IPS-15b (cell line): ENCODE data around the gene AUTS2.
"Not testable (repeated sequence)": the region's sequence is repeated elsewhere in the genome, so short reads cannot be mapped to it uniquely, and the experiment has no call there.

Source experiments
- H3K27me3 ChIP-seq: one replicate; pipeline ENCODE4 v1.6.1; 2013; ENCODE audit warnings: low read length; ENCODE audit not compliant: control insufficient read depth, insufficient read depth
- H3K36me3 ChIP-seq: one replicate; pipeline ENCODE4 v1.6.1; 2013; ENCODE audit warnings: low read length; ENCODE audit not compliant: control insufficient read depth, insufficient read depth
- H3K4me1 ChIP-seq: one replicate; pipeline ENCODE4 v1.6.1; 2013; ENCODE audit warnings: mild to moderate bottlenecking, low read length; ENCODE audit not compliant: control insufficient read depth, insufficient read depth
- H3K4me3 ChIP-seq: one replicate; pipeline ENCODE4 v1.5.1; 2013; ENCODE audit warnings: low read depth, low read length
- H3K9ac ChIP-seq: one replicate; pipeline ENCODE4 v1.6.1; 2013; ENCODE audit warnings: low read depth, mild to moderate bottlenecking, low read length
- H3K9me3 ChIP-seq: one replicate; pipeline ENCODE4 v1.6.1; 2013; ENCODE audit warnings: mild to moderate bottlenecking, low read length; ENCODE audit not compliant: control insufficient read depth, insufficient read depth

The AUTS2 gene

DNA sequence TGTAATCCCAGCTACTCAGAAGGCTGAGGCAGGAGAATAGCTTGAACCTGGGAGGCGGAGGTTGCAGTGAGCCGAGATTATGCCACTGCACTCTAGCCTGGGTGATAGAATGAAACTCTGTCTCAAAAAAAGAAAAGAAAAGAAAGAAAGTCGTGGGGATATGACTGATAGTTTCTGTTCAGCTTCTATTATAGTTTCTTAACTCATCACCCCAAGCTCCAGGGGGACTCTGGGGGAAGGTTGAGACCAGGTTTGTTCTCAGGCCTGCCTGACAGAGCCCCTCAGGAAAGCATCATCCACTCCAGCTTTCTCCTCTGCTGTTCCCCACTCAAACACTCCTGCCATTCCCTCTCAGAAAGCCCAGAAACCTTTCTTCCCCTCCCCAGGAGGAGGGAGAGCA lies 991.3 kb downstream of the AUTS2 start:
- H3K4me1 ChIP-seq: peaks cover 15% of the 10 kb centered on the region
- no peak overlapping the region for H3K4me3 ChIP-seq
- H3K36me3 ChIP-seq: no peaks in the 10 kb centered on the region
- no peaks in the 10 kb centered on the region for H3K9me3 ChIP-seq
- no peak overlapping the region for H3K9ac ChIP-seq
- H3K27me3 ChIP-seq: no peaks in the 10 kb centered on the region

DNA sequence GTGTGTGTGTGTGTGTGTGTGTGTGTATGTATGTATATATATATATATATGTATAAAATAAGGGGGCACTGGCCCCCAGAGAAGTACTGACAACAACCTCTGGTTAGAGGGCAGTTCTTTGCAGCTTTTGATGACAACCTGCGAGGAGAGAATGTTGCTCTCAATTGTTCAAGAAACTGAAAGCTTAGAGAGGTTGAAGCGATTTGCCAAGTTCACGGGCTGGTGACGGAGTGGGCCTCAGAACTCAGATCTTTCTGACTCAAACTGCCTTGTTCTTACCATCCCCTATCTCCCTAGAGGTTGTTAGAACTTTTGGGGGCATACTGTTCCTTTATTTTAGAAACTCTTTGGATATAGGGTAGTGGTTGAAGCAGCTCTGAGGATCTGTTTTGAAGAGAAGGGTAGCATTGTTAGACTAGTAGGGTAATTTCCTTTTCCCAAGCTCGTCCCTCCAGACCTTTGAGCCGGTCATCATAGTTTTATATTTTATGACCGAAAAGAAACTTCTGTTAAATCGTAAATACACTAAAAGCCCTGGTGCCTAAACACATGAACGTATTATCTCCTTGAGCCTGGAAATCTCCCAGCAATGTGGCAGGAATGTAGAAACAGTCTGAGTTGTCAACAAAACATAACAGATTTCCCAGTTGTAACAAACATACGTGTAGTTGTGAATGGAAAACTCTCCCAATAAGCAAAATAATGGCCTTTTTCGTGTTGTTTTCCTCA lies 992.0 kb downstream of the AUTS2 start:
- Histone ChIP-seq H3K36me3 (no peaks in the 10 kb centered on the region), H3K4me3 (no peak overlapping the region), H3K9me3 (no peaks in the 10 kb centered on the region), H3K4me1 (peaks cover 10% of the 10 kb centered on the region), H3K27me3 (peaks cover 4% of the 10 kb centered on the region), H3K9ac (no peak overlapping the region)

DNA sequence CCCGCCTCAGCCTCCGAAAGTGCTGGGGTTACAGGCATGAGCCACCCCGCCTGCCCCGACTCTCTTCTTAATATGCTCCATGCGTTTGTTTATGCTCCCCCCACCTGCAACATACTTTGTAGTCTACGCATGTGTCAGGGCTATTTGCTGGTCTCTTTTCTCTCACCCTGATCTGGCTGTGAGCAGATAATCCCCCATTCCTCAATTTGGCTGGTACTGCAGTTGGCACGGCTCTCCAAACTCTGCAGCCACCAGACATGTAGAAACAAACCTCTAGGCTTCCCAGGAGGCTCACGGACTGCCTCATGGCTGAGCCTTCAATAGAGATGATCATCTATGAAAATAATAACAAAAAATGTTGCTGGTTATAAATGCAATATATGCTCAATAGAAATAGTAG lies 993.4 kb downstream of the AUTS2 start:
- H3K9ac ChIP-seq: no peak overlapping the region
- H3K27me3 ChIP-seq: peaks cover 12% of the 10 kb centered on the region
- H3K4me1 ChIP-seq: peaks cover 12% of the 10 kb centered on the region
- no peaks in the 10 kb centered on the region for H3K9me3 ChIP-seq
- H3K36me3 ChIP-seq: no peaks in the 10 kb centered on the region
- no peak overlapping the region for H3K4me3 ChIP-seq

DNA sequence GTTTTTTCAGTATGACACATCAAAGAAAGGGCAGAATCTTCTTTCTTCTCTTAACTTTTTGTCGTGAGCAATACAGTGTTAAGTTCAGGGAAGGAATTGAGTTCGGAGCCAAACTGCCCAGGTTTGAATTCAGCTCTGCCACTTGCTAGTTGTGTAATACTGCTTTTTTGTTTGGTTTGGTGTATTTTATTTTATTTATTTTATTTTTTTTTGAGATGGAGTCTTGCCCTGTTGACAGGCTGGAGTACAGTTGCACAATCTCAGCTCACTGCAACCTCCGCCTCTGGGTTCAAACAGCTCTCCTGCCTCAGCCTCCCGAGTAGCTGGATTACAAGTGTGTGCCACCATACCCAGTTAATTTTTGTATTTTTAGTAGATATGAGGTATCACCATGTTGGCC lies 993.9 kb downstream of the AUTS2 start:
- no peak overlapping the region for H3K9ac ChIP-seq
- H3K4me1 ChIP-seq: peaks cover 17% of the 10 kb centered on the region
- H3K4me3 ChIP-seq: no peak overlapping the region
- H3K9me3 ChIP-seq: no peaks in the 10 kb centered on the region
- H3K27me3 ChIP-seq: peaks cover 17% of the 10 kb centered on the region
- H3K36me3 ChIP-seq: no peaks in the 10 kb centered on the region

DNA sequence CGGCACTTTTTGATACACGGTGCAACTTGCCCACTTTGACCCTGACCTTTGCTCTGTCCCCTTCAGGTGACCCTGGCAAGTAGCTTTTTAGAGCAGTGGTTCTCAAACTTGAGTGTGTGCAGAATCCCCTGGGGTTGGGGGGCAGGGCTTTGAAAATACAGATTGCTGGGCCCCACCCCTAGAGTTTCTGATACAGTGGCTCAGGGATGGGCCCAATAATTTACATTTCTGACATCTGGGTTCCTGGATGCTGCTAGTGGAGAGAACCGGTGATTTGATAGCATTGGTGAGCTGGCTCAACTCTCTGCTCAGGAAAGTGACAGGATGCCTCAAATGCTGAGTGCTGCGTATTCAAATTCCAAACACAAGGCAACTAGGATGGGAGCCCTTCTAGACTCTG lies 995.9 kb downstream of the AUTS2 start:
- no peak overlapping the region for H3K9ac ChIP-seq
- no peaks in the 10 kb centered on the region for H3K36me3 ChIP-seq
- no peaks in the 10 kb centered on the region for H3K9me3 ChIP-seq
- H3K27me3 ChIP-seq: peaks cover 37% of the 10 kb centered on the region
- peaks cover 14% of the 10 kb centered on the region for H3K4me1 ChIP-seq
- no peak overlapping the region for H3K4me3 ChIP-seq

DNA sequence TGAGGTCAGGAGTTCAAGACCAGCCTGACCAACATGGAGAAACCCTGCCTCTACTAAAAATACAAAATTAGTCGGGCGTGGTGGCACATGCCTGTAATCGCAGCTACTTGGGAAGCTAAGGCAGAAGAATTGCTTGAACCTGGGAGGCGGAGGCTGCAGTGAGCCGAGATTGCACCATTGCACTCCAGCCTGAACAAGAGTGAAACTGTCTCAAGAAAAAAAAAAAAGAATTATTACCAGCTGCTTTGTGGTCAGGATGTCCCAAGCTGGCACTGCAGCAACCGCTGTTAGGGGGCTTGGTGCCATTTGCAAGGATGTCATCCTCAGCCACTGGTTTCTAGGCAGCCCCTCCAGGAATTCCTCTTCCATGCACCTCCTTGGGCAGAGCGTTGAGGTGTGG lies 996.6 kb downstream of the AUTS2 start:
- peaks cover 19% of the 10 kb centered on the region for H3K4me1 ChIP-seq
- H3K4me3 ChIP-seq, H3K9ac ChIP-seq, H3K9me3 ChIP-seq, H3K36me3 ChIP-seq: not testable (repeated sequence)
- peaks cover 42% of the 10 kb centered on the region for H3K27me3 ChIP-seq

DNA sequence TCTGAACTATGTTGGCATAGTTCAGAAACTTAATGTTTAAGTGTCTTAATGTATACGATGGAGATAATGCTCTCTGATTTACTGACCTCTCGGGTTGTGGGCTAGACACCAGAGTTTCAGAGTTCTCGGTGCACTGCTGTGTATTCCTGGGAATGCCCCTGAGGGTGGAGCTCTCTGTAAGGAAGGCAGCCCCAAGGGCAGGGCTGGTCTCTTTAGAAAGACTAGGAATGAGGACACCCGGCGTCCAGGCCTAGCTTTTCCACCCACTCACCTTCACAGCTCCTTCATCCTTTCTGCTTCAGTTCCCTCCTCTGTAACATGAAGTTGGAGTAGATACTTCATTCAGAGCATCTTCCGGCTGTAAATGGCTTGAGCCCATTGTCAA lies 997.1 kb downstream of the AUTS2 start:
- Histone ChIP-seq H3K4me1 (peaks cover 19% of the 10 kb centered on the region), H3K4me3 (peak overlapping the region; percentile 52), H3K27me3 (peaks cover 42% of the 10 kb centered on the region), H3K36me3 (no peaks in the 10 kb centered on the region), H3K9me3 (no peaks in the 10 kb centered on the region), H3K9ac (no peak overlapping the region)

DNA sequence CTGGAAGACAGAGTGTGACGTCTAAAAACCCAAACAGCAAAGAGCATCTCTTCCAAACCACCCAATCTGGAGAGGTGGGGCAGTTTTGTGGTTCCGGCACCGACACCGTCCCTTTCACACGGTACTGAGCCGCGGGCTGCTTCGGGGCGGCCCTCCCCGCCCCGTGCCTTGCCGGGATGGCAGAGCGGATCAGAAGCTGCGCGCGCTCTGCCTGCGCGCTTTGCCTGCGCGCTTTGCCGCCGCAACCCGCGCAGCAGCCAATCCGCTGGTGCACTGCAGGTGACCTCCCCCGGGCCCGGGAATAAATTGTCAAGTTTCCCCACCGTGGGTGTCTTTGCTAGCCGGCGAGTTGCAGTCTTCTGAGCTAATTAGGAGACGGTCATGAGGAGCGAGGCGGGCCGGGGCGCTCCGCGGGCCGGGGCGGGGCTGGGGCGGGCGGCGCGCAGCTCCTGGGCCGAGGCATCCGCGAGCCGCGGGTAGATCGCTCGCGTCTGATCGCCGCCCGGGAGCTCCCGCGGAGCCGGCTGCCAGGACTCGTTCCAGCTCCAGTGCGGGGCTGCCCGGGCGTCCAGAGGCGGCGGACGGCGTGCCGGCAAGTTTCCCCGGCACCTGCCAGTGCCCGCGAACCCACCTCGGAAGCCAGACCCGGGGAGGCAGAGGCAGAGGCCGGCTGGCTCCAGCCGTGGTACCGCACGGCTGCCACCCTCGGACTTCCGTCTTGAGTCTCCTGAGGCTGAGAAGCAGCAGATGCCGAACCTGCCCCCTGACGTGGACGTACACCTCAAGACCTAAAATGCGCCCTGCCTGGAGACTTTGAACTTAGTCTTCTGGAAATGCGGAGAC lies 997.7 kb downstream of the AUTS2 start:
- H3K9me3 ChIP-seq: no peaks in the 10 kb centered on the region
- no peak overlapping the region for H3K9ac ChIP-seq
- peaks cover 19% of the 10 kb centered on the region for H3K4me1 ChIP-seq
- H3K27me3 ChIP-seq: peaks cover 42% of the 10 kb centered on the region
- peak overlapping the region; percentile 52 for H3K4me3 ChIP-seq
- H3K36me3 ChIP-seq: no peaks in the 10 kb centered on the region

DNA sequence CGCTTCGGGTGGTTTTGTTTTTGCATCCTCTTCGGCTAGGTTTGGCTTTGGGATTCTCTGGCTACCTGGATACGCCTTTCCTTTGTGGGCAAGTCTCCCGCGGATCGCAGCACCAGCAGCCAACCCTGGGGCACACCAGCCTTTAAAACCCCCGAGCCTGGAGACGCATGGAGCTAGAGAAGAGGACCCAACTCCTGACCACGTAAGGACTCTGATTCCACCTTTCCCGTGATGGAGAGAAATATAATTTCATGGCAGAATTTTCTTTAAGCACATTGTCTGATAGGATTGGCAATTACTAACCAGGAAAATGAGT lies 998.3 kb downstream of the AUTS2 start:
- Histone ChIP-seq H3K36me3 (no peaks in the 10 kb centered on the region), H3K4me1 (peaks cover 19% of the 10 kb centered on the region), H3K9ac (no peak overlapping the region), H3K9me3 (no peaks in the 10 kb centered on the region), H3K4me3 (peak overlapping the region; percentile 52), H3K27me3 (peaks cover 42% of the 10 kb centered on the region)

DNA sequence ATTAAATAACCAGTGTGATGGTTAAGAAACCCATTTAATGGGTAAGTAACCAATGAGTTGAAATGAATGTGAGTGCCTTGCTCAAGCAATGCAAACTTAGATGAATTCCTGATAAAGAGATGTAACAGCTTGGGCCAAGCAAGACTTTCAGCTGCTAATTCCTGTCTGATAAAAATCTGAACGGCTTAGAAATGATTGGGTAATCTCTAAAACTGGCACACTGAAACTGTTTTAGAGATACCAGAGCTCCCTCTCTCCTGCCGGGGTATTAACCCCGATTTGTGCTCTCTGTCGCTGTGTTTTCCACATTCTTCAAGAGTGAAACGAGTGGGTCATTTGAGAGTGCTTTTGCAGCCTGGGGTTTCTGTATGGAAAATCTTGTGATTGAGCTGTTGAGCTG lies 998.8 kb downstream of the AUTS2 start:
- H3K4me1 ChIP-seq: peaks cover 19% of the 10 kb centered on the region
- no peaks in the 10 kb centered on the region for H3K36me3 ChIP-seq
- peak overlapping the region; percentile 52 for H3K4me3 ChIP-seq
- H3K9me3 ChIP-seq: no peaks in the 10 kb centered on the region
- H3K27me3 ChIP-seq: peaks cover 42% of the 10 kb centered on the region
- no peak overlapping the region for H3K9ac ChIP-seq

DNA sequence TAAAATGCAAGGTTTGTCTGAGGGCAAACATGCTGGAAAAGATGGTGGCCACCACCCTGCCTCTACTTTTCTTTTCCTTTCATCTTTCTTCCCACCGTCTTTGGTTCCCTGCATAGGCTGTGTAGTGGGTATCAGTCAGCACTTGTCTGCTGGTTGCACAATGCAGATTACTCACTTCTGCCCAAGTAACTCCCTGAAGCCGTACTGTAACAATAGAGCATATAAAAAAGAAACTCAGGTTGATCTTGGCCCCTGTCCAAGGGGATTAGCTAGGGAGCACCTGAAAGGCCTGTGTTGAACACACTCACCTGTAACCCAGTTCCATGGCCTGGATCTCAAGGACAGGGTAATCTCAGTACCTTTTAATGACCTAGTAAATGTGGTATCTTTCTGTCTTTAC lies 1000.7 kb downstream of the AUTS2 start:
- H3K36me3 ChIP-seq: no peaks in the 10 kb centered on the region
- no peak overlapping the region for H3K9ac ChIP-seq
- H3K4me3 ChIP-seq: no peak overlapping the region
- no peaks in the 10 kb centered on the region for H3K9me3 ChIP-seq
- H3K27me3 ChIP-seq: peaks cover 42% of the 10 kb centered on the region
- peaks cover 19% of the 10 kb centered on the region for H3K4me1 ChIP-seq
